NK-92 (cell line): ENCODE measurements around the gene PNMA5.
"Not testable (repeated sequence)": the region's sequence is repeated elsewhere in the genome, so short reads cannot be mapped to it uniquely, and the experiment has no call there.

Experiments
- DNase-seq: peaks from one replicate; lab custom pipeline; 2025; ENCODE audit not compliant: unreplicated experiment; lab: John Stamatoyannopoulos, UW

PNMA5 gene

DNA sequence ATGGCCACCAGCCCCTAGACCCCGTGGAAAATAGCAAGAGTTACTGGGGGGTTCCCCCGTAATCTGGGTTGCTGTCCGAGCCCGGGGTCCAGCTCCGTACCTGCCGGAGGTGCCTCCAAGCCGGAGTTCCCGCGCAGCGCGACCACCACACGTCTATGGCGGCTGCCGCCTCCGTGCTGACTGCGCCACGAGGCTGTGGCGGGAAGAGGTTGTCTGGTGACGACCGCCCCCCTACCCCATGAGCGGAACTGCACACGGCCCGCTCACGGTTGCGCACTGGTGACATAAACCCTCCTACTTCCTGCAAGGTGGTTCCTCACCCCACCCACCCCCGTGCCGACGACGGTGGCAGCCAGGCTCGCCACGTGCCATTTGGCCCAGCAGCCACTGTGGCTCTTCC is at the start of gene PNMA5:
Gene PNMA5 (minus strand): TSS at position 184 of the 400 bp plus-strand sequence. CDS start 2,518 bp downstream, outside the sequence.
- no peak for DNase-seq

DNA sequence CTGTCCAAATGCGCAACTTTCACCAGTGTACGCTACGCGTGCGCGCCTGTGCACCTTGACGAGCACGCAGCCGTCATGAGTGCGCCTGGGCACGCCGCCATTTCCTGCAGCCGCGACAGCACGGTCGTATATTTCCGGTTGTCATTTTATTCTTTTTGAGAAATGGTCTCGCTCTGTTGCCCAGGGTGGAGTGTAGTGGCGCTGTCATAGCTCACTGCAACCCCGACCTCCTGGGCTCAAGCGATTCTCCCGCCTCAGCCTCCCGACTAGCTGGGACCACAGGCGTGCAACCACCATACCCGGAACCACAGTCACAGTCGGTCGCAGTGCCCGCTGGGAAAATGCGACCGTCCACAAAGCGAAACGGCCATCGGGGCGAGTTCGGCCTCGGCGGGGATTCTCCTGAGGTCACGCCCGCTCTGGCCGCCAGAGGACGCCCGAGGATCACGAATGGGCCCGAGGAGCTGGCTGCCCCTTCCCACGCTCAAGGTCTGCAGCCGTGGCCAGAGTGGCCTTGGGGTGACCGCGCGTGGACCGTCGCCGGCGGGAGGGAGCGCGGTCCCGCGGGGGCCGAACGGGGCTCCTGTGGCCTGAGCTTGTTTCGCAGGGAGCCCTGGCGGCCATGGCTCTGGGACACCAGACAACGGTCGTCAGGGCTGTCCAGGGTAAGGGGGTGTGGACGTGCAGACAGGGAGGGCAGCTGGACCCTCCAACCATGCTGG is 38.6 kb upstream of the PNMA5 start:
- no peak for DNase-seq

DNA sequence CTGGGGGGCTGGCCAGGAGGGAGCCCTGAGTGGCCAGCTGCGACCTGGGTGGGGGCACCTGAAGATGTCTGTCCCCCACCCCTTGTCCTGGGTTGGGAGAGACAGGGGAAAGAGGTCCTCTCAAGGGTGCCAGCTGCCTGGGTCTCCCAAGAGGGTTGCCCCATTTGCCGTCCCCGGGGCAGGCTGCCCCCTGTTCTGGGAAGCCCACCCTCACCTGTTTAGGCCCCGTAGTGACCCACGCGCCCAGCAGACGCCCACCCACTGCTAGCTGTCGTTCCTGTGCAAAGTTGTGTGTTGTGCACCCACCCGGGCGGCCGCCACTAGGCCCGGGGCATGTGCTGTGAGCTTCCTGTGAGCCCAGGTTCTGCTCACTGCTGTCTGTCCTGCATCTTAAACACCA is 36.9 kb upstream of the PNMA5 start:
- no peak for DNase-seq

DNA sequence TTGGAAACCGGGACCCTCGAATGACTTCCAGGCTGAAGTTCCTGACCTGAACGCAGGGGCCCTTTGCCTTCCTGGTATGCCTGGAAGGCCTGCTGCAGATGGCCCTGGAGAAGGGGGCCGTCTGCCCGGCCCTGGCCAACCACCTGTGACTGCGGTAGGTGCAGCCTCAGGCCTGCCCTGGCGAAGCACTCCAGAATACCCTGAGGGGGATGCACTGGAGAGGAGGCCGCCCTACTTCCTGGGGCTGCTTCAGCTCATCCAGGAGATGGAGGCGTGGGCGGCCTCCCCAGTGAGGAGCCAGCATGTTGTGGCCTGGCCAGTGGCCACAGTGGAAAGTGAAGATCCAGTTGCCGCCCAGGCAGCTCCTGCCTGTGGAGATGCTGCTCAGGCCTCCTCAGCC is 36.0 kb upstream of the PNMA5 start:
- DNase-seq: no peak

DNA sequence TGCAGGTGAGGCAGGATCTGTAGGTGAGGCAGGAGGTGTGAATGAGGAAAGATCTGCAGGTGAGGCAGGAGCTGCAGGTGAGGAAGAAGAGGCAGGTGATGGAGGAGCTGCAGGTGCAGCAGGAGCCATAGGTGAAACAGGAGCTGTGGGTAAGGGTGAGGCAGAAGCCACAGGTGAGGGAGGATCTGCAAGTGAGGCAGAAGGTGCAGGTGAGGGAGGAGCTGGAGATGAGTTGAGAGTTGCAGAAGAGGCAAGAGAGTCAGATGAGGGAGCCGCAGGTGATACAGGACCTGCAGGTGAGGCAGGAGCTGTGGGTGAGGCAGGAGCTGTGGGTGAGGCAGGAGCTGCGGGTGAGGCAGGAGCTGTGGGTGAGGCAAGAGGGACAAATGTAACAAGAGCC is 35.2 kb upstream of the PNMA5 start:
- DNase-seq: no peak

DNA sequence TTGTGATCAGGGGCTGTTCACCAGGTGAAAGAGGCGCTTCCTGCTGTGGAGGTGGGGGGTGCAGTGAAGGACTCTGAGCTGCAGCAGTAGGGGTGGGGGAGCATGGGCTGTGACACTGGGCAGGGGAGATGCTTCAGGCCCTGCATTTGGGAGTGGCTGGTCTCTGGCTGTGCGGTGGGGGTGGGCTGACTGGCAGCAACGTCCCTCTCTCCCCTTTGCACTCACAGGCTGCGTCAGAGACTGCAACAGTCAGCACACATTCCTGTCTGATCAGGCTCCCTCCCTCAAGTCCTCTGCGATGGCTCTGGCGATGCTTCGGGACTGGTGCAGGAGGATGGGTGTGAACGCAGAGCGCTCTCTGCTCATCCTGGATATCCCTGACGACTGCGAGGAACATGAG is 34.6 kb upstream of the PNMA5 start:
- not testable (repeated sequence) for DNase-seq

DNA sequence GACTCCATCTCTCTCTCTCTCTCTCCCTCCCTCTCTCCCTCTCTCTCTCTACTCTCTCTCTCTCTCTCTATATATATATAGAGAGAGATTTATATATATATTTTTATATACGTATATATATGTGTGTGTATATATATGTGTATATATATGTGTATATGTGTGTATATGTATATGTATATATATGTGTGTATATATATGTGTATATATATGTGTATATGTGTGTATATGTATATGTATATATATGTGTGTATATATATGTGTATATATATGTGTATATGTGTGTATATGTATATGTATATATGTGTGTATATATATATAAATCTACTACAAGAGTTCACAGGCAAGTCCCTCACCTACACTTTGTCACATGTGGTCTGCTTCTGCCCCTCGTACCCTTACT is 32.6 kb upstream of the PNMA5 start:
- DNase-seq: not testable (repeated sequence)

DNA sequence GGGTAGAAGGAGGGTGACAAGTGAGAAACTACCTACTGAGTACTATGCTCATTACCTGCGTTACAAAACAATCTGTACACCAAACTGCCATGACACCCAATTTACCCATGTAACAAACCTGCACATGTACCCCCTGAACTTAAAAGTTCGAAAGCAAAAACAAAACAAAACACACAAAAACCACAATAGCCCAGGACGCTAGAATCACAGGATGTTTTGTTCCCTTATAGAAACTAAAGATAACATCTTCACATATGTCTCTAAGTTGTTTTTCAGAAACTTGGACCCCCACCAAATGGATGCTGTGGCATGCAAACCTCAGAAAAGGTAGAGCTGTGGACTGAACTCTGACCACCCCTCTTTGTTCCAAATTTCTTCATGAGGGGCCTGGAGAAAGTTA is 25.2 kb upstream of the PNMA5 start:
- no peak for DNase-seq

DNA sequence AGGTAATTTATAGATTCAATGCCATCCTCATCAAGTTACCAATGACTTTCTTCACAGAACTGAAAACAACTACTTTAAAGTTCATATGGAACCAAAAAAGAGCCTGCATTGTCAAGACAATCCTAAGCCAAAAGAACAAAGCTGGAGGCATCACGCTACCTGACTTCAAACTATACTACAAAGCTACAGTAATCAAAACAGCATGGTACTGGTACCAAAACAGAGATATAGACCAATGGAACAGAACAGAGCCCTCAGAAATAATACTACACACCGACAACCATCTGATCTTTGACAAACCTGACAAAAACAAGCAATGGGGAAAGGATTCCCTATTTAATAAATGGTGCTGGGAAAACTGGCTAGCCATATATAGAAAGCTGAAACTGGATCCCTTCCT is 23.3 kb upstream of the PNMA5 start:
- not testable (repeated sequence) for DNase-seq

DNA sequence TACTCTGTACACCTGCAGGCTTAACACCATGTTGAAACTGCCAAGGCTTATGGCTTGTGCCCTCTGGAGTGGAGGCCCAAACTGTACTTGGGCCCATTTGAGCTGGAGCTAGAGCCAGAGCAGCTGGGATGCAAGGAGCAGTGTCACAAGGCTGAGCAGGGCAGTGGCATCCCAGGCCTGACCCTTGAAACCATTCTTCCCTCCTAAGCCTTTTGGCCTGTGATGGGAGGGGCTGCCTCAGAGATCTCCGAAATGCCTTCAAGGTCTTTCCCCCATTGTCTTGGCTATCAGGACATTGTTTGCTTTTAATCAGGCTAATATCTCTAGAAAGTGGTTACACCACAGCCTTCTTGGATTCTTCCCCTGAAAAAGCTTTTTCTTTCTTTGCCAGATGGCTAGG is 10.9 kb upstream of the PNMA5 start:
- DNase-seq: no peak

DNA sequence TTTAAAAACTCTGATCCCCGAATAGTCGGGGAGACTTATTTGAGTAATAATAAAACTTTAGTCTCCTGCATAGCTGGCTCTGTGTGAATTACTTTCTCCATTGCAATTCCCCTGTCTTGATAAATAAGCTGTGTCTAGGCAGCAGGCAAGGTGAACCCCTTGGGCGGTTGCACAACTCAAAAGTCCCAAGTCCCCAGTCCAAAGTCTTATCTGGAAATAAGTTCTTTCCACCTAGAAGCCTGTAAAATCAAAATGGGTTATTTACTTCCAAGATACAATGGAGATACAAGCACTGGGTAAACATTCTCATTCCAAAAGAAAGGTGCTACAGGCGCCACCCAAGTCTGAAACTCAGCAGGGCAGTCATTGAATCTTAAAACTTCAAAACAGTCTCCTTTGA is 10.1 kb upstream of the PNMA5 start:
- no peak for DNase-seq

DNA sequence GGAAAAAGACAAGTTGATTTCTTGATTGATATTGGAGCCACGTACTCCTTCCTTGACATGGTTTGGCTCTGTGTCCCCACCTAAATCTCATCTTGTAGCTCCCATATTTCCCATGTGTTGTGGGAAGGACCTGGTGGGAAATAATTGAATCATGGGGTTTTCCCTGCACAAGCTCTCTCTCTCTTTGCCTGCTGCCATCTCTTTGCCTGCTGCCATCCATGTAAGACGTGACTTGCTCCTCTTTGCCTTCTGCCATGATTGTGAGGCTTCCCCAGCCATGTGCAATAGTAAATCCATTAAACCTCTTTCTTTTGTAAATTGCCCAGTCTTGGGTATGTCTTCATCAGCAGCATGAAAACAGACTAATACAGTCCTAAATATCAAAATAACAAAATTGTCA is 8.3 kb upstream of the PNMA5 start:
- not testable (repeated sequence) for DNase-seq

DNA sequence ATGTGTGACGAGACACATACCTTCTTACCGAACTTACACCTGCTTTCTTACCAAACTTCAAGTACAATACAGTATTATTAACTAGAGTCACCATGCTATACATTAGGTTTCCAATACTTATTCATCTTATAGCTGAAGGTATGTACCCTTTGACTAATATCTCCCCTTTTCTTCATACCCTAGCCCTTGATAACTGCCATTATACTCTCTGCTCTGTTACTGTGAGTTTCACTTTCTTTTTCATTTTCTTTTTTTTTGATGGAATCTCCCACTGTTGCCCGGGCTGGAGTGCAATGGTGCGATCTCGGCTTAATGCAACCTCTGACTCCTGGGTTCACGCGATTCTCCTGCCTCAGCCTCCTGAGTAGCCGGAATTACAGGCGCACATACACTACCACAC is 3.4 kb upstream of the PNMA5 start:
- no peak for DNase-seq

DNA sequence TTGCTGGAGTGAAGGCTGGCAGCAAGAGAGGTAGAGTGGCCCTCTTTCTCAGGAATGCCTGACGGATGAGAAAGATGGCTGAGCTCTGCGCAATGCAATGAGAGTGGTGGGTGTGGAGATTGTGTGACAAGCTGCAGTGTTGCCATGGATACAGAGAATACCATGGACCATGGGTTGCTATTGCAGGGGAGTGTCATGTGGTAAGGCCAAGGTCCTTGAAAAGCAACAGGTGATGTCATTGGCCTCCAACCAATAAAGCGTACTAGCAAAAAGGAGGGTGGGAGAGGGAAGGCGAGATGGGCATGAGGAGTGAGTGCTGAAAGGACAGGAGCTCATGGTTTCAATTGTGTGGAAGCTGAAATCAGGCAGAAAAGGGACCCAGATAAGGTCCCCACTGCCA is 1.8 kb downstream of the PNMA5 start:
- DNase-seq: no peak

DNA sequence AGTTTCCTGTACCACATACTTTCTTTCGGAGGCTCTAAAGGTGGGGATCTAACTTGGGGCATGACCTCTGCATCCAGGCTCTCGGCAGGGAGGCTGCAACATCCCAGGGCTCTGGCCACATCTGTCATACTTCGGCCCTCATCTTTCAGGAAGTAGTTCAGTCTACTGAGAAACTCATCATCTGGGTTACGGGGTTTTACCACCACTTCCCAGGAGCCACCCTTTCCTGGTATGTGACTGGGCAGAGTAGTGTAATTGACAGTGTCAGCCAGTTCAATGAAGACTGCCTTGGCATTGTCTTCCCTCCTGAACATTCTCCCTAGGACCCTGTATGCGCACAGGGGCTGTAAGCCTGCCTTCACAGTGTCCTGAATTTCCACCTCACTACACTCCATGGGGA is 2.8 kb downstream of the PNMA5 start:
- no peak for DNase-seq

DNA sequence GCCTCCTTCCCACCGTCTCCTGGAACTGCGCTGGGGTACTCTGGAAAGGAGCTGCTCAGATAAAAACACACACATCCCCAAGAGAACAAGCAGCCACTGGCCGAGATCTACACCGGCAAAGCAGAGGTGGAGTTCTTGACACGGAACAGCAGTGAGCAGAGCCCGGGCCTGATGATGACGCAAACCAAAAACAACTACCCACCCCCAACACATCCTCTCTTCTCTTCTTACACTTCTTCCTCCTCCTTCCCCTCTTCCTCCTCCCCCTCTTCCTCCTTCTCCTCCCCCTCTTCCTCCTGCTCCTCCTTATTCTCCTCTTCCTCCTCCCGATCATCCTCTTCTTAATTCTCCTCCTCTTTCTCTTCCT is 4.6 kb downstream of the PNMA5 start:
- DNase-seq: no peak

DNA sequence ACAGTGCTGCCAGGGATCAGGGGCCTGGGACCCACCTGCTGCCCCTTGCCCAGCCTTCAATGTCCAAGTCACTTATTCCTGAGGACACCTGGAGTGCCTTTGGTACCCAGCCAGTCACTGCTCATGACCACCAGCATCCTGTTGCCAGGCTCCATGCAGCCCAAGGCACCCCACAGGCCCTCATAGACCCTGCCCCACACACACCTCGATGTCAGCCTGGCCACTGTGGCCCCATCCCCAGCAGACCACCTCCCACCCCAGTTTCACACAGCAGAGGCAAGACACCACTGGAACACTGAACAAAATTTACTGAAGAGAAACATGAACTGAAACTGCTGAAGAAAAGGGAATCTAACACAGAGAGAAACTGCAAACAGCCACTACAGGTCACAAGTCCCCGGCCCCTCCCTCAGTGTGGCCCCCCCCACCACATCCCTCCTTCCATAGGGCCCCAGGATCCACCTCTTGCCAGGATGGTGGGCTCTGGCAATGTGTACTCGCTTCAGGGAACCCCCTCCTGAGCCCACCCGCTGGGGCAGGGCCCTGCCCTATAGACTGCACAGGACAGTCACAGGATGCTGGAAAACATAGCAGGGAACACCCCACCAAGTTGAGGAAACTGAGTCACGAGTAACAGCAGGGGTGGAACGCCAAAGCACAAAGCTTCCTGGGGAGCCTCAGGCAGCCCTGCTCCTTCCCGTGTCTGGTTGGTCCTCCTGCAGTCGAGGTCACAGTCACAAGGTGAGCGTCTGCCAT is 5.2 kb downstream of the PNMA5 start:
- no peak for DNase-seq

DNA sequence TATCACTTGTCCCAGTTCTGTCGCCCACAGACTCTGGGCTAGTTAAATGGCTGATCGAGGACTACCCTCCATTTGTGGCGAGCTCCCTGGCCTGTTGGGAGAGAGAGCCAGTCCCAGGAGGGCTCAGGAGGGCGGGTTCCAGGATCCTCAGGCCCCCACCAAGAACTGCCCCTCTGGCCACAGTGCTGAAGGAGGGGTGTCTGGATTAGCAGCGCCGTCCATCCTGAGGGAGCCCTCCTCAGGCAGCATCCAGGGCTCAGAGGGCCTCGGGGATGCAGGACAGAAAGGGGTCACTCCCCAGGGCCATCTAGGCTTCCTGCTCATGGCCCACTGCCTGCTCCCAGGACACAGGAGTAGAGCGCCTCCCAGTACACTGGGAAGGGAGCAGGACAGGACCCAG is 6.1 kb downstream of the PNMA5 start:
- DNase-seq: no peak

DNA sequence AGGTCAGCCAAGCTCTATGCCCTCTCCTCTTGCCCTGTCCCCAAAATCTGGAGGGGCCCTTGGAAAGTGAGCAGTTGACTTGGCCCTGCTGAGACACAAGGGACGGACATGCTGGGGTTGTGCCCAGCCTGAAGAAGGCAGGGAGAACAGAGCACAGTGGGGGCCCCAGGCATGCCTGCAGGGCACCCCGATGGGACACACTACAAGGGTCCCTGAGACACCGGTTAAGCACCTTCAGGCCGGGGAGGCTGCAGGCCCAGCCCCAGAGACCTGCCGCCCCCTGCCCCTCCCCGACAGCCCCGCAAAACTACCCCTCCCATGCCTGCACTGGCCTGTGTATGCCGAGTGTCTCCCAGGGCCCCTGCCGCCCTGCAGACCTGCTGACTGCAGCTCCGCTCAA is 6.8 kb downstream of the PNMA5 start:
- DNase-seq: not testable (repeated sequence)

DNA sequence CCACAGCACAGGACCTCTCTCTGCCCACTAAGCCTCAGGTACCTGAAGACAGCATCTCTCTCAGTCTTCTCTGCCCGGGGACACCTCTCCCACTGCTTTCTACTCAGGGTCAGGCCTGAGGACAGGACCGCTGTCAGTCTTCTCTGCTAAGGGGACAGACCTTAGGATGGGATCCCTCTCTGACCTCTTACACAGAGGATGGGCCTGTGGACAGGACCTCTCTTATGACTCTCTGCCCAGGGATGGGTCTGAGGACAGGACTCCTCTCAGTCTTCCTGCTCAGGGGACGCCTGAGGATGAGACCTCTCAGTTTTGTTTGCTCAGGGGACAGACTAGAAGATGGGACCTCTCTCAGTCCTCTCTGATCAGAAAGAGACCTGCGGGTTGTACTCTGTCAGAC is 8.5 kb downstream of the PNMA5 start:
- not testable (repeated sequence) for DNase-seq

DNA sequence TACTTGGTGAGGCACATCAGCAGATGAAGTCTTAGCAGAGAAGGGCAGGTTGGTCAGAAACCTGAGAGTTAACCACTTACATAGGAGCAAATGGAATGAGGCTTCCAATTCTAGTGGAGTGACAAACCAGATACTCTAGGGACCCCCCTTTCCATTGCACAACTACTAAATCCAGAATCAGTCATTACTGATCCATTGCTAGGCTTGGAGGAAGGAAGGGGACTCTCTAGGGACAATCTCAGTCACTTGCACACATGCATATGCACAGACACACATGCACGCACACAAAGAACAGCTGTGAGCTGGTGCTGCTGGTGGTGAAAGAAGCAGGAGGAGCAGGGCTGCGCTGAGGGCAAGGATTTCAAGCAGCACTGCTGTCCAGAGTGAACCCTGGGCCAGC is 25.7 kb downstream of the PNMA5 start:
- no peak for DNase-seq

DNA sequence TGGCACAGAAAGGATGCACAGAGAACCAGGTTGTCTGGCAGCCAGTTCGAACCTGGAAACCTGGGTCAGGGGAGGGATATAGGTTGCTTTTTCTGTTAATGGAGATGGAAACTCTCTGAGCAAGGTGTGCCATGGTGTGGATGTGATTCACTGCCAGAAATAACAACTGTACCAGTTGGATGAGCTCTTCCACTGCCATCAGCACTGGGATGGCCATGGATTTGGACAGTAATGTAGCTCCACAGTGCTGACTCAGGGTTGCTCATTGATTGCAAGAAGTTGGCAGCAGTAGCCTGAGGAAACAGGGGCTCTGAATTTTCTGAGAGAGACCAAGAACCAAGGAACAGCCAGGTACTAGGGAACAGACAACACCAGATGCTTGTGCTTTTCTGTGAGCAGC is 33.8 kb downstream of the PNMA5 start:
- no peak for DNase-seq

DNA sequence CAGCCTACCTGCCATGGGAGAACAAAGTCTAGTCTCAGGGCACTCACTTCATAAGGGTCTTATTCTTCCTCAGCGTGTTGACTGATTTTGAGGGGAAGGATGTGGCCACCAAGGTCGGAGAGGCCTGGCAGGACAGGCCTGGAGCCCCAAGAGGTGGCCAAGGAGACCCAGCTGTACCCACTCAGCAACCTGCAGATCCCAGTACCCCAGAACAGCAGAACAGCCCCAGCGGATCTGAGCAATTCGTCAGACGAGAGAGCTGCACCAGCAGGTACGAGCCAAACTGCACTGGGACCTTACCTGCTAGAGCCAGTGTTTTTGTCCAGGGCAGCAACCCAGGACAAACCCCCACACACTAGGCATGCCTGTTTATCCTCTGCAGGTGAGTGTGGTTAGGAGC is 34.3 kb downstream of the PNMA5 start:
- DNase-seq: no peak
